Stomach (tissue), 9 donors: Measurements from ENCODE around the gene CSMD2. TPM values are rescaled to one million over a fixed set of nuclear protein-coding genes. Genes with fewer than 3 reads are reported as not detected.

Experiments used
- DNase-seq, 2 donors: peaks; one replicate each; pipeline versions ENCODE4 v3.0.0 to v3.0.0-alpha.2; 2013 to 2019
- H3K27ac ChIP-seq, 5 donors: fragments of 200-600 bp in 4 of 5; sonication (generic) in 4 of 5; one replicate each; pipeline ENCODE4 v1.5.1; 2013 to 2019; ENCODE audit warnings: mild to moderate bottlenecking in 1 of 5, moderate library complexity in 1 of 5
- H3K27me3 ChIP-seq, 3 donors: fragments of 200-600 bp; sonication (generic); one replicate each; pipeline ENCODE4 v1.5.1; 2017 to 2019; ENCODE audit warnings: mixed run types in 1 of 3
- H3K36me3 ChIP-seq, 4 donors: fragments of 200-600 bp; sonication (generic); 1 replicate in 3 of 4; 2 replicates in 1 of 4; pipeline ENCODE4 v1.5.1; 2016 to 2019
- H3K4me1 ChIP-seq, 4 donors: fragments of 200-600 bp; sonication (generic); one replicate each; pipeline ENCODE4 v1.5.1; 2016 to 2019
- H3K4me3 ChIP-seq, 4 donors: fragments of 200-600 bp; sonication (generic) in 3 of 4; one replicate each; pipeline ENCODE4 v1.5.1; 2016 to 2019; ENCODE audit warnings: mild to moderate bottlenecking in 1 of 4
- H3K9me3 ChIP-seq, 4 donors: fragments of 200-600 bp; sonication (generic); one replicate each; pipeline ENCODE4 v1.5.1; 2016 to 2019
- EP300 ChIP-seq: sonication (generic); formaldehyde crosslinking; IDR thresholded peaks from one replicate; pipeline ENCODE4 v1.6.1; 2017; ENCODE audit warnings: antibody characterized with exemption
- POLR2A ChIP-seq, 4 donors: fragments of 450-650 bp; IDR thresholded peaks; one replicate each; pipeline ENCODE4 v1.6.1; 2016; ENCODE audit warnings: antibody characterized with exemption in 4 of 4, control low read depth in 2 of 4, mild to moderate bottlenecking in 1 of 4, moderate library complexity in 1 of 4
- POLR2AphosphoS5 ChIP-seq, 3 donors: sonication (generic); formaldehyde crosslinking; IDR thresholded peaks; one replicate each; pipeline ENCODE4 v1.6.1; 2016; ENCODE audit warnings: antibody characterized with exemption in 3 of 3
- WGBS, 5 donors: extraction: QIAGEN DNeasy Blood & Tissue Kit in 3 of 5; methylation state at CpG; one replicate each; pipeline versions ENCODE4 v1.1.5 to v1.1.7; 2013 to 2018; 5-methylcytosine and 5-hydroxymethylcytosine counted together
- intact Hi-C: fragments of 100-400 bp; cut with DNase I; formaldehyde crosslinking; loops from one replicate; pipeline ENCODE4 v1.15.1; 2023; ENCODE audit warnings: low total_unique reads
- polyA plus RNA-seq, 3 donors: library from polyadenylated mRNA; stranded (reverse); fragments of 200-250 nt; gene quantifications; one replicate each; pipeline ENCODE4 v1.2.3, GENCODE V29; 2013
- total RNA-seq, 5 donors: library from RNA; depleted of rRNA; stranded (reverse); fragments of >200 nt; gene quantifications; one replicate each; pipeline versions ENCODE4 v1.1.0 to v1.2.3, GENCODE V29; 2014 to 2016
- TF ChIP-seq, protein P1 (sequence below), 7 experiments: fragments of 450-650 bp in 4 of 7; fragments of 200-600 bp in 3 of 7; sonication (generic) in 3 of 7; IDR thresholded peaks; one replicate each; pipeline ENCODE4 v1.5.1; 2016 to 2019; ENCODE audit warnings: antibody characterized with exemption in 7 of 7, control low read depth in 2 of 7, mild to moderate bottlenecking in 1 of 7
- donor health status: healthy with polysubstance abuse.
- donor health status: Bipolar disorder and iron deficiency.
- donor health status: healthy.

CSMD2 gene
- total and polyA plus RNA-seq, 8 donors, result 0.10 to 3.5 (median 0.37) TPM; not detected in 1

DNA sequence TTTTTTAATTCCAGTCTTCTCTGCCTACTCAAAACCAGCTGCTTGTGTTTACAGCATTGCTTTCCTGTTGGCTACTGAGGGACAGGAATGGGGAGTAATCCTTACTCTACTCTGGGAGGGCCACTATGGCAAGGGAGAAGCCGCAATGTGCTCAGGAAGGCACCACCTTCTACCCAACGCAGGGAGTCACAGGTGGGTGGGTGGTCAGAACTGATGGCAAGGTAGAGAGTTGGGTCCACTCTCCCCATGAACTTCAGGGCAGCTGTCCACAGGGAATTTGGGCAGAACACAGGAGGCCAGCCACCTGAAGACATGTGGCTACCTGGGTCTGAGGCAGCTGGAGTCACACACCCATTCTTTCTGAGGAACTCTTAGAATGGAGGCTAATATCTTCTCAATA lies 341.6 kb downstream of the CSMD2 start:
- Histone ChIP-seq H3K36me3 (no peaks in the 10 kb centered on the region), H3K4me1 (no peaks in the 10 kb centered on the region), H3K27me3 (peaks cover 0 to 23% (median 3%) of the 10 kb centered on the region in 3 donors), H3K27ac (no peak overlapping the region), H3K4me3 (no peak overlapping the region), H3K9me3 (no peaks in the 10 kb centered on the region)
- intact Hi-C loops, result no loop called here
- no peak for DNase-seq
- 90 to 98% (median 95%) methylated on average over 2 of the region's 2 CpGs for WGBS, 5 donors
- TF ChIP-seq POLR2AphosphoS5 (IDR thresholded peaks at IDR 0.05) (no peak), POLR2A (IDR thresholded peaks at IDR 0.05) (no peak), EP300 (no peak)

GRCh38 chr1:33822396-33822795 lies 342.6 kb downstream of the CSMD2 start:
- intact Hi-C loops, result no loop called here
- Histone ChIP-seq H3K9me3 (no peaks in the 10 kb centered on the region), H3K4me1 (no peaks in the 10 kb centered on the region), H3K27me3 (peaks cover 0 to 20% (median 3%) of the 10 kb centered on the region in 3 donors), H3K27ac (no peak overlapping the region), H3K4me3 (no peak overlapping the region), H3K36me3 (no peaks in the 10 kb centered on the region)
- no peak for DNase-seq
- TF ChIP-seq, protein P1, sequence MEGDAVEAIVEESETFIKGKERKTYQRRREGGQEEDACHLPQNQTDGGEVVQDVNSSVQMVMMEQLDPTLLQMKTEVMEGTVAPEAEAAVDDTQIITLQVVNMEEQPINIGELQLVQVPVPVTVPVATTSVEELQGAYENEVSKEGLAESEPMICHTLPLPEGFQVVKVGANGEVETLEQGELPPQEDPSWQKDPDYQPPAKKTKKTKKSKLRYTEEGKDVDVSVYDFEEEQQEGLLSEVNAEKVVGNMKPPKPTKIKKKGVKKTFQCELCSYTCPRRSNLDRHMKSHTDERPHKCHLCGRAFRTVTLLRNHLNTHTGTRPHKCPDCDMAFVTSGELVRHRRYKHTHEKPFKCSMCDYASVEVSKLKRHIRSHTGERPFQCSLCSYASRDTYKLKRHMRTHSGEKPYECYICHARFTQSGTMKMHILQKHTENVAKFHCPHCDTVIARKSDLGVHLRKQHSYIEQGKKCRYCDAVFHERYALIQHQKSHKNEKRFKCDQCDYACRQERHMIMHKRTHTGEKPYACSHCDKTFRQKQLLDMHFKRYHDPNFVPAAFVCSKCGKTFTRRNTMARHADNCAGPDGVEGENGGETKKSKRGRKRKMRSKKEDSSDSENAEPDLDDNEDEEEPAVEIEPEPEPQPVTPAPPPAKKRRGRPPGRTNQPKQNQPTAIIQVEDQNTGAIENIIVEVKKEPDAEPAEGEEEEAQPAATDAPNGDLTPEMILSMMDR (IDR thresholded peaks at IDR 0.05), result no peak
- TF ChIP-seq POLR2A (IDR thresholded peaks at IDR 0.05), result no peak
- TF ChIP-seq POLR2AphosphoS5 (IDR thresholded peaks at IDR 0.05), result no peak
- TF ChIP-seq EP300, result no peak
- WGBS, 5 donors, result 50 to 70% (median 62%) methylated on average over 5 to 6 of the region's 6 CpGs

- WGBS, 5 donors, result 89 to 97% (median 92%) methylated on average over 6 of the region's 6 CpGs
- intact Hi-C loops, result no loop called here
These were observed 343.7 kb downstream of the CSMD2 start for GRCh38 chr1:33821291-33821690.

GRCh38 chr1:33820804-33821203 lies 344.2 kb downstream of the CSMD2 start:
- Histone ChIP-seq H3K9me3 (no peaks in the 10 kb centered on the region), H3K27ac (no peak overlapping the region), H3K4me1 (no peaks in the 10 kb centered on the region), H3K36me3 (no peaks in the 10 kb centered on the region), H3K4me3 (no peak overlapping the region), H3K27me3 (peaks cover 0 to 20% (median 3%) of the 10 kb centered on the region in 3 donors)
- intact Hi-C loops, result no loop called here
- TF ChIP-seq POLR2A (IDR thresholded peaks at IDR 0.05) (no peak), EP300 (no peak), POLR2AphosphoS5 (IDR thresholded peaks at IDR 0.05) (no peak)
- TF ChIP-seq, protein P1 (IDR thresholded peaks at IDR 0.05), result no peak
- DNase-seq, result no peak
- 61 to 77% (median 72%) methylated on average over 5 of the region's 5 CpGs for WGBS, 5 donors

More at GRCh38 chr1:33821291-33821690, 343.7 kb downstream of the CSMD2 start:
- TF ChIP-seq EP300 (no peak), POLR2AphosphoS5 (IDR thresholded peaks at IDR 0.05) (no peak)
- TF ChIP-seq, protein P1 (IDR thresholded peaks at IDR 0.05), result no peak
- no peak overlapping the region for H3K27ac ChIP-seq
- H3K36me3 ChIP-seq, result no peaks in the 10 kb centered on the region
- no peak for DNase-seq
- H3K4me1 ChIP-seq, result no peaks in the 10 kb centered on the region
- H3K9me3 ChIP-seq, result no peaks in the 10 kb centered on the region
- H3K4me3 ChIP-seq, result no peak overlapping the region
- peaks cover 0 to 20% (median 3%) of the 10 kb centered on the region in 3 donors for H3K27me3 ChIP-seq

GRCh38 chr1:33819913-33820311 lies 345.1 kb downstream of the CSMD2 start:
- H3K27me3 ChIP-seq, result peaks cover 0 to 20% (median 3%) of the 10 kb centered on the region in 3 donors
- intact Hi-C loops, result no loop called here
- DNase-seq, result no peak
- TF ChIP-seq EP300 (no peak), POLR2AphosphoS5 (IDR thresholded peaks at IDR 0.05) (no peak), POLR2A (IDR thresholded peaks at IDR 0.05) (no peak)
- TF ChIP-seq, protein P1 (IDR thresholded peaks at IDR 0.05), result no peak
- 66 to 83% (median 75%) methylated on average over 7 of the region's 7 CpGs for WGBS, 5 donors
- H3K4me1 ChIP-seq, result no peaks in the 10 kb centered on the region
- no peaks in the 10 kb centered on the region for H3K36me3 ChIP-seq
- H3K4me3 ChIP-seq, result no peak overlapping the region
- H3K27ac ChIP-seq, result no peak overlapping the region
- H3K9me3 ChIP-seq, result no peaks in the 10 kb centered on the region
